Erythroblast (primary cell): ENCODE results near the gene MUC12.

Experiments used
- GATA1 ChIP-seq: IDR thresholded peaks from 2 replicates; pipeline ENCODE4 v1.6.1; 2011; ENCODE audit warnings: low read depth, mild to moderate bottlenecking, control low read depth, low read length, moderate library complexity
- POLR2A ChIP-seq: IDR thresholded peaks from 2 replicates; pipeline ENCODE4 v1.6.1; 2011; ENCODE audit warnings: mild to moderate bottlenecking, low read length

DNA sequence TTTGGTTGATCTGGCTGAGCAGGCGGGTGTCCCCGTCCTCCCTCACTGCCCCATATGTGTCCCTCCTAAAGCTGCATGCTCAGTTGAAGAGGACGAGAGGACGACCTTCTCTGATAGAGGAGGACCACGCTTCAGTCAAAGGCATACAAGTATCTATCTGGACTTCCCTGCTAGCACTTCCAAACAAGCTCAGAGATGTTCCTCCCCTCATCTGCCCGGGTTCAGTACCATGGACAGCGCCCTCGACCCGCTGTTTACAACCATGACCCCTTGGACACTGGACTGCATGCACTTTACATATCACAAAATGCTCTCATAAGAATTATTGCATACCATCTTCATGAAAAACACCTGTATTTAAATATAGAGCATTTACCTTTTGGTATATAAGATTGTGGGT lies 89.0 kb downstream of the MUC12 start:
- TF ChIP-seq POLR2A (no peak), GATA1 (no peak)
